ENCODE data around the gene CPA3.

- TF ChIP-seq ZNF33B (CRISPR knock-in tag; IDR thresholded peaks at IDR 0.05) (no peak), POLR2A (IDR thresholded peaks at IDR 0.05; ENCODE audit: insufficient read depth in 1 of 2, low read depth in 2 of 2, low read length in 2 of 2) (no peak), CTCF (CRISPR knock-in tag; IDR thresholded peaks at IDR 0.05) (no peak), NFE2L2 (IDR thresholded peaks at IDR 0.05; ENCODE audit: low read length) (no peak), ZNF446 (CRISPR knock-in tag; IDR thresholded peaks at IDR 0.05) (no peak), ZNF776 (CRISPR knock-in tag; IDR thresholded peaks at IDR 0.05) (no peak)
These were observed 16.2 kb downstream of the CPA3 start for GRCh38 chr3:148881286-148881685.

All from HepG2 (cell line).